ENCODE data around the gene URM1.
"Not testable (repeated sequence)": the region's sequence is repeated elsewhere in the genome, so short reads cannot be mapped to it uniquely, and the experiment has no call there.

The URM1 gene

GRCh38 chr9:128409450-128409849, 38.3 kb downstream of the URM1 start:
- no peak for DNase-seq (ENCODE audit: low read depth)

GRCh38 chr9:128409978-128410377, 38.8 kb downstream of the URM1 start:
- no peak for DNase-seq (ENCODE audit: low read depth)

GRCh38 chr9:128411364-128412119, 40.4 kb downstream of the URM1 start:
- no peak for DNase-seq (ENCODE audit: low read depth)

- DNase-seq (ENCODE audit: low read depth), result no peak
Observed at GRCh38 chr9:128412120-128412790, 41.1 kb downstream of the URM1 start.

- not testable (repeated sequence) for DNase-seq (ENCODE audit: low read depth)
Observed at GRCh38 chr9:128413728-128414127, 42.6 kb downstream of the URM1 start.

GRCh38 chr9:128414461-128414860, 43.3 kb downstream of the URM1 start:
- no peak for DNase-seq (ENCODE audit: low read depth)

GRCh38 chr9:128415281-128415680, 44.1 kb downstream of the URM1 start:
- DNase-seq (ENCODE audit: low read depth), result no peak

- DNase-seq (ENCODE audit: low read depth), result no peak
Observed at GRCh38 chr9:128416014-128416413, 44.8 kb downstream of the URM1 start.

DNA sequence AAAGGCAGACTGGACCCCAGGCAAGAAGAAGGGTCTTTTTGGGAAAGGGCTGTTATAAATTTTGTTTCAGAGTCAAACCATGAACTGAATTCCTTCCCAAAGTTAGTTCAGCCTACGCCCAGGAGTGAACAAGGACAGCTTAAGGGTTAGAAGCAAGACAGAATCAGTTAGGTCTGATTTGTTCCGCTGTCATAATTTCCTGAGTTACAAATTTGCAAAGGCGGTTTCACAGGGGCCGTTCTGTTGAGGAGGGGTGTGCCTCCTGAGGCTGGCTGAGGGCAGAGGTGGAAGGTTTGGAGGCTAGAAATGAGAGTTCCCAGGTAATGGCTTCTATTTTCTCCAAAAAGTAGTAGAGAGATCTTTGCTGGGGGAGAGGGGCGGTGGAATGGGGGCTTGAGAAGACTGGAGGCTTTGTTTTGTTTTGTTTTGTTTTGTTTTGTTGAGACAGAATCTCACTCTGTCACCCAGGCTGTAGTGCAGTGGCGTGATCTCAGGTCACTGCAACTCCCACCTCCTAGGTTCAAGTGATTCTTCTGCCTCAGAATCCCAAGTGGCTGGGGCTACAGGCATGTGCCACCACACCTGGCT, 45.4 kb downstream of the URM1 start:
- no peak for DNase-seq (ENCODE audit: low read depth)

- DNase-seq (ENCODE audit: low read depth), result no peak
Observed at GRCh38 chr9:128419061-128419925, 48.1 kb downstream of the URM1 start.

GRCh38 chr9:128420060-128420650, 49.0 kb downstream of the URM1 start:
- no peak for DNase-seq (ENCODE audit: low read depth)

- DNase-seq (ENCODE audit: low read depth), result no peak
Observed at GRCh38 chr9:128420651-128421481, 49.7 kb downstream of the URM1 start, which contains the start of gene CERCAM. Gene CERCAM (plus strand): TSS chr9:128420857. CDS start chr9:128420878, 21 bp downstream.

GRCh38 chr9:128421482-128421996, 50.4 kb downstream of the URM1 start:
- no peak for DNase-seq (ENCODE audit: low read depth)

DNA sequence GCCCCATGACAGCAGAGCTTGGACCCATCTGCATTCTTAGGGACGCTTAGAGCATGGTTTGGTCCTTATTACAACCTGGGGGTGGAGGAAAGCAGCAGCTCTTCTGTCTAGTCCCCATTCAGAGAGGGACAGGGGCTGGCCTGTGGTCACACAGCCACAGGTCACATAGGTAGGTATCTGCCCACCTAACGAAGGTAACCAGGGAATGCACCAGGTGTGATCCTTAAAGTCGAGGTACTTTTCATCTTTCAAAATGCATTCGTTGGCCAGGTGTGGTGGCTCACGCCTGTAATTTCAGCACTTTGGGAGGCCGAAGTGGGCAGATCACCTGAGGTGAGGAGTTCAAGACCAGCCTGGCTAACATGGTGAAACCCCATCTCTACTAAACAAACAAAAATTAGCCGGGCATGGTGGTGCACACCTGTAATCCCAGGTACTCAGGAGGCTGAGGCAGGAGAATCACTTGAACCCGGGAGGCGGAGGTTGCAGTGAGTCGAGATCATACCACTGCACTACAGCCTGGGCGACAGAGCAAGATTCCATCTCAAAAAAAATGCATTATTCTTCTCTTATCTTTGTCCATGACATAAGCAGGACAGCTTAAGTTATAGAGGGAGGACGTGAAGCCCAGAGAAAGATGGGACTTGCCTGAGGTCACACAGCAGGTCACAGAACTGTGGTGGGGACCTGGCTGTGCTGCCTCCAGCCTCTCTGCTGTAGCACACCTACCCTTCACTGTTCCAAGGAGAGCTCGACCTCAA, 51.0 kb downstream of the URM1 start:
- DNase-seq (ENCODE audit: low read depth), result not testable (repeated sequence)

- no peak for DNase-seq (ENCODE audit: low read depth)
Observed at GRCh38 chr9:128422783-128423150, 51.6 kb downstream of the URM1 start.

- DNase-seq (ENCODE audit: low read depth), result not testable (repeated sequence)
Observed at GRCh38 chr9:128423356-128423755, 52.2 kb downstream of the URM1 start.

DNA sequence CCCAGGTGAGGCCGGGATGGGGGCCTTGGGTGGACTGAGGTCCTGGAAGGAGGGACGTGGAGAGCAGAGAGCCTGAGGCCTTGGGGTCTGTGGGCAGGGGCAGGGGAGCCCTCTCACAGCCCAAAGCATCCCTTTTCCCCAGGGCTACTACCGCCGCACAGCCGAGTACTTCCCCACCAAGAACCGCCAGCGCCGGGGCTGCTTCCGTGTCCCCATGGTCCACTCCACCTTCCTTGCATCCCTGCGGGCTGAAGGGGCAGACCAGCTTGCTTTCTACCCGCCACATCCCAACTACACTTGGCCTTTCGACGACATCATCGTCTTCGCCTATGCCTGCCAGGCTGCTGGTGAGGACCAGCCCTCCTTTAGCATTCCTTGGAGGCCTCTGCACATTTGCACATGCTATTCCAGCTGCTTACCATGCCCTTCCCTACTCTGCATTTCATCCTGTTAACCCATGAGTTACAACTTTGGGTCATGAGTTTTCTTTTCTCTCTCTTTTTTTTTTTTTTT, 53.1 kb downstream of the URM1 start:
- no peak for DNase-seq (ENCODE audit: low read depth)

DNA sequence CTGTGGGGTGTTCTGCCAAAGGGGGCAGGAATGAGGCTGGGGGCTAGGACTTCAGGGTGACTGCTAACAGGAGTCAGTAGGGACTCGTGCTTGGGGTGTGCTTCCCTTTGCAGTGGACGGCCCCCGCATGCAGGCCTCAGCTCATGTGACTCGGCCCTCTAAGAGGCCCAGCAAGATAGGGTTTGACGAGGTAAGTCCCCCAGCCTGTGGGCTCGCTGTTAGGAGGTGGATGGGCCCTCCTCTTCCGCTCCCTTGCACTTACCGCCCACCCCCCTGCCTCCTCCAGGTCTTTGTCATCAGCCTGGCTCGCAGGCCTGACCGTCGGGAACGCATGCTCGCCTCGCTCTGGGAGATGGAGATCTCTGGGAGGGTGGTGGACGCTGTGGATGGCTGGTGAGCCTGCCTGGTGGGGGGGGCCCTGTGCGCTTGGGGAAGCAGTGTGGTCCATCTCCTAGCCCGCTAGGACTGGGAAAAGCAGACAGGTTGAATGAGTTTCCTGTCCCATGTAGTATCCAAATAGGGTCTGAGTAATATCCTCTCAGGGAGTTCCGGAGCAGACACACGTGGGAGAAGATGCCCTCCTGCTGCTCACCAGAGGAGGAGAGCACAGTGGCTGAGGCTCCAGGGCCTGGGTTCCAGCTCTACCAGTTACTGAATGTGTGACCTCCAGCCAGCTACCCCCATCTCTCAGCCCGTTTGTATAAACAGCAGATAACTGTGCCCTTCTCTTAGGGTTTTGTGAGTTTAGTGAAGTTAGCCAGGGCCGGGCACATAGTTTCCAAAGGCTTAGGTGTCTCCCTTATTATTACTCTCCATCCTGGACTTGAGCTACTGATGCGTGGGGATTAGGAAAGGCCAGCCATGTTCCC, 57.7 kb downstream of the URM1 start:
- no peak for DNase-seq (ENCODE audit: low read depth)
